HG02678 (cell line): ENCODE results near the gene RNF222.
A peak's percentile ranks its signal among the peaks of the same experiment; 100 is the strongest.
"Not testable (repeated sequence)": the region's sequence is repeated elsewhere in the genome, so short reads cannot be mapped to it uniquely, and the experiment has no call there.

Experiments used
- ATAC-seq: cut with Tn5 transposase; IDR thresholded peaks from one replicate; pipeline ENCODE4 v1.9.1; 2021; ENCODE audit warnings: mild to moderate bottlenecking, moderate library complexity; ENCODE audit not compliant: unreplicated experiment

Gene RNF222

DNA sequence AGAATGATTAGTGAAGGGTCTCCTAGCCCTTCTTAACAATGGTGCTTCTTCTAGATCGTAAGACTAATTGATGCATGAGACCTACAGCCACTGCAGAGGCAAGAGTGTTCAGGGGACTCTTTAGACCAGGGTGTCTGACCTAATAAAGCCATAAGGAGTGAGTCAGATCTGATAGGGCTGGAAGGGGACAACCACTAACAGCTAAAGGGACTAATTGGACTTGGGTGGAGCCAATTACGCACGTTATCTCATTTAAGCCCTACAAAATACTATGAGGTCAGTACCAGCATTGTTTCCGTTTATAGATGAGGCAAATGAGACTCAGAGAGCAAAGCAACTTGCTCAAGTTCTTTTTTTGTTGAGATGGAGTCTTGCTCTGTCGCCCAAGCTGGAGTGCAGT lies 14.5 kb upstream of the RNF222 start:
- ATAC-seq: no peak

DNA sequence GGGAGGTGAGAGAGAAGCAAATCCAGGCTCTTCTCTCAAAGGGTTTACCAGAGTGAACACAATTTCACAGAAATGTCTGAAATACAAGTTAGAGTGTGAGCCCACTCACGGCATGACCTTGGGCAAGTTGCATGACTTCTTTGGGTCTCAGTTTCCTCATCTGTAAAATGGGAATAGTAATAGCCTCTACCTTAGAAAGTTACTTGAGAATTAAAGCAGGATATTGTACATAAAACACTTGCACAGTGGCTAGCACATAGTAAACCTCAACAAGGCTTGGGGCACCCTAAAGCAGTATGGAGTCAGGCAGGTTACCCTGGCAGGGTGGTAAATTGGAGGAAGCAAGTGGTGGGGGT lies 13.2 kb upstream of the RNF222 start:
- no peak for ATAC-seq

DNA sequence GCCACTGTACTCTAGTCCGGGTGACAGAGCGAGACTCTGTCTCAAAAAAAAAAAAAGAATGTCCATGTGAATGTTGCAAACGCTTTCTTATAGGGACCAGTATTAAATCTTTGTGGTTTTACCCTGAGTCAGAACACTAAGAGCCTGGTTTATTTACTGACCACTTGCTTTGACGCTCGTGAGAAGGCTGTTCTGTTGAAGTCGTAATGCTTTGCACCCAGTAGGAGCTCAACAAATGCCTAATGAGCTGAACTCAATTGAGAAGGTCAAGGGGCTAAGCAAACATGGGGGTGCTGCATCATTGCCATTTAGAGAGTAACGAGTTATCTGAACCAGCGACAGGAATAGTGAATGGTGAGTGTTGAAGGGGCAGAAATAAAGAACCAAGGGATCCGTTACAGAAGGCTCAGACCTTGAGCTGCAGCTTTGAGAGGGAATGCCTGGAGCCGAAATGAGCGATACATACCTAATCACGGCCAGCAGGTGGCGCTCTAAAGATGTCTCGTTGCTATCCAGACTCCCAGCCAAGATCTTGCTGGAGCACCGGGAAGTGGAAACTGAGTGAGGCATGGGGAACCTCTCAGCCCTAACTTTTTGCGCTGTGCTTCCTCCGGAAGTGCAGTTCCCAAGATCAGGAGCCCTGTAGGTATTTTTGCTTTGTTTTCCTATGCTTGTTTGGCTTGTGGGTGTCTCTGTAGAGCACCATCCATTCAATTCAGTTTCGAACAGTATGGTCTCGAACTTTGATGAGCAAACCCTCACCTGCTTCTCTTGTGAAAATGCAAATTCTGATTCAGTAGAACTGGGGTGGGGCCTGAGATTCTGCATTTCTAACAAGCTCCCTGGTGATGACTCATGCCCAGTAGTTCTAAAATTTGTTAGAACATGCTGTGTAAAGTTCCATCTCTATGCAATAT lies 12.6 kb upstream of the RNF222 start:
- ATAC-seq: no peak

DNA sequence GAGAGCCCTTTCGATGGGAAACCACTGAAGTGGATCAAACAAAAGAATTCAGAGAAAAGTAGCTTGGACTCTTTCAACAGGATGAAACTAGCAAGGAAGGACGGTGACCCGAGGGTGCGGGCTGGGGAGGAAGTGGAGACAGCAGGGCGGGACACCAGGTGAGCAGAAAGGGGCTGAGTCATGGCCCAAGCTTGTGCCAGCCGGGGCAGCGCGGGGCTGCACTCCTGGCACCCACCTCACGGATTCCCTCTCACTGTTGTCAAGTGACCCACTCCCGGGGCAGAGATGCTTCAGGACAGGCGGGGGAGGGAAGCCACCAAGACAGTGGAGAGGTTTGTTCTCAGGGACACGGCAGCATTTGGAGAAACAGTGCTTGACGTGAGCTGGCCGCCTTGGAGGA lies 10.7 kb upstream of the RNF222 start:
- no peak for ATAC-seq

DNA sequence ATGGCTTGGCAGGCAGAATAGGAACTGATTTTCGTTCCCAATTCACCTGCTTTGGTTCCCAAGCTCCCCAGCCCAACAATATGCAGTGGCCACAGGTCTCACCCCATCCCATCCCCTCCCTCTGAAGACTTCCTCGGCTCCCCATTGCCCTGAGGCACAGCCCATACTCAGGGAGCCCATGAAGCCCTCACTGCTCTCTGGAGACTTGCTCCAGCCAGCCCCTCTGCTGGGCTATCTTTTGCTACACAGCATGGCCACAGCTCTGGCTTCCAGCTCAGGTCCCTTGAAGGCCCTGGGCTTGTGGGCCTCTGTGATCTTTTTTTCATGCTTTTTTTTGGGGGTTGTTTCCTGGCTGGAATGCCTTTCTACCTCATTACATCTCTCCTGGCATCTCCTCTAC lies 8.5 kb upstream of the RNF222 start:
- no peak for ATAC-seq

DNA sequence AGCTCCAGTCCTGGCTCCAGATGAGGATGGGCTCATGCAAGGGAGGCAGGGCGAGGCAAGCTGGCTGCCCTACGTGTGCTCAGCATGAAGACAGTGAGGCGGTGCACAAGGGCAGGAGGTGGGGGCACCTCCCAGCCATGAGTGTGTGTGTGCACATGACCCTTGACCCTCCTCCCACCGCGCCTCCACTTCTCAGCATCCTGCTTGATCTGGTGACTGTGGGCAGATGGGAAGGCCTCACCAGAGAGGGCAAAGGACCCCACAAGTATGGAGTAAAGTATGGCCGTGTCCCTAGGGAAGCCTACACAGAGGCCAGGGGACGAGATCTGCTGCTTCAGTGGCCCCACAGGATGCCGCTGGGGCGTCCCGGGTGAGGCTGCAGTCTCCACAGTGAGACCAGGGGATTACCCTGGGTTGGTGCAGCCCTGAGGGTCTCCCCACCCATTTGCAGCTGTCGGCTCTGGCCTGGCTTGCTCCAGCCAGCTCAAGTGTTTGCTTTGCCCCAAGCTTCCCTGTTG lies 7.9 kb upstream of the RNF222 start:
- ATAC-seq: no peak

DNA sequence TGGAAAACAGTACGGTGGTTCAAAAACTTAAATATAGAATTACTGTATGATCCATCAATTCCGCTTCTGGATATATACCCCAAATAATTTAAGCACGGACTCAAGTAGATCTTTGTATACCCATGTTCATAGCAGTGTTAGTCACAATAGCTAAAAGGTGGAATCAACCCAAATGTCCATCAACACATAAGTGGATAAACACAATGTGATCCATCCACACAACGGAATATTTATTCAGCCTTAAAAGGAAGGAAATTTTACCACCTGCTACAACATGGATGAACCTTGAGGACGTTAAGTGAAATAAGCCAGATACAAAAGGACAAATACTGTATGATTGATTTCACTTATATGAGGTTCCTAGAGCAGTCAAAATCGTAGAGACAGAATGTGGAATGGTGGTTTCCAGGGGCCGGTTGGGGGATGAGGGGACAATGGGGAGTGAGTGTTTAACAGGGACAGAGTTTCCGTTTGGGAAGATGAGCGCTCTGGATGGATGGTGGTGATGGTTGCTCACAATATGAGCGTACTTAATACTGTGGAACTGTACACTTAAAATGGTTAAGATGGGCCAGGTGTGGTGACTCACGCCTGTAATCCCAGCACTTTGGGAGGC lies 5.4 kb upstream of the RNF222 start:
- ATAC-seq: no peak

DNA sequence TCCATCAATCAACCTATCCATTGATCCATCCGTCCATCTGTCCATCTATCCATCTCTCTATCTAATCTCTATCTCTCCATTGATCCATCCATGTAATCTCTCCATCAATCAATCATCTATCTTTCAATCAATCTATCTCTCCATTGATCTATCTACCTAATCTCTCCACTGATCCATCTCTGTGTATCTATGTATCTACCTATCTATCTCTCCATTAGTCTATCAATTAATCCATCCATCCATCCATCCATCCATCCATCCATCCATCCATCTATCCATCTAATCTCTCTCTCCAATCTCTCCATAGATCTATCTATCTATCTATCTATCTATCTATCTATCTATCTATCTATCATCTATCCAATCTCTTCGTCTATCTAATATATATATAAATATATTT lies 3.5 kb upstream of the RNF222 start:
- ATAC-seq: no peak

DNA sequence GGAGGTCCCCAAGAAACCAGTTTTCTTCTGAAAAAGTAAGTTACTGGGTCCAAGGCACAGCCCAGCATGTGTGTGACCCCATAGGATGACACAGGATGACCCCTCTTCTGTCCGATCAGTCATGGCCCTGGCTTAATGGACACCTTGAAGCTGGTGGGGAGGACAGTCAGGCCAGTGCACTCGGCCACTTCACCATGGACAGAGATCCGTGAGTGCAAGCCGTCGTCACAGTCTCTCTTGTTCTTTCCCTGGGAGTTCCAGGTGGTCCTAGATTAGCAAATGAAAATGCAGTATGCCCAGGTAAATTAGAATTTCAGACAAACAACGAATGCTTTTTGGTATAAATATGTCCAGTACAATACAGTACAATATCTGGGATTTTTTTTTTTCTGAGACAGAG lies 1.4 kb upstream of the RNF222 start:
- no peak for ATAC-seq

DNA sequence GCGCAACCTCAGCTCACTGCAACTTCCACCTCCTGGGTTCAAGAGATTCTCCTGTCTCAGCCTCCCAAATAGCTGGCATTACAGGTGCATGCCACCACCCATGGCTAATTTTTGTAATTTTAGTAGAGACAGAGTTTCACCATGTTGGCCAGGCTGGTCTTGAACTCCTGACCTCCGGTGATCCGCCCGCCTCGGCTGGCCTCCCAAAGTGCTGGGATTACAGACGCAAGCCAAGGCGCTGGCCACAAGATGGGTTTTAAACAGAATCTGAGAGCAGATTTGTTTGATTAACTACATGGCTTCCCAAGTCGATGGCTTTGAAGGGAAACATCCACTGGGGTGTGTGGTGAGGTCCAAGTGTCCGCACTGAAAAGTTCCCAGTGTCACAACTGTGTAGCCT lies 3.1 kb downstream of the RNF222 start:
- ATAC-seq: not testable (repeated sequence)

DNA sequence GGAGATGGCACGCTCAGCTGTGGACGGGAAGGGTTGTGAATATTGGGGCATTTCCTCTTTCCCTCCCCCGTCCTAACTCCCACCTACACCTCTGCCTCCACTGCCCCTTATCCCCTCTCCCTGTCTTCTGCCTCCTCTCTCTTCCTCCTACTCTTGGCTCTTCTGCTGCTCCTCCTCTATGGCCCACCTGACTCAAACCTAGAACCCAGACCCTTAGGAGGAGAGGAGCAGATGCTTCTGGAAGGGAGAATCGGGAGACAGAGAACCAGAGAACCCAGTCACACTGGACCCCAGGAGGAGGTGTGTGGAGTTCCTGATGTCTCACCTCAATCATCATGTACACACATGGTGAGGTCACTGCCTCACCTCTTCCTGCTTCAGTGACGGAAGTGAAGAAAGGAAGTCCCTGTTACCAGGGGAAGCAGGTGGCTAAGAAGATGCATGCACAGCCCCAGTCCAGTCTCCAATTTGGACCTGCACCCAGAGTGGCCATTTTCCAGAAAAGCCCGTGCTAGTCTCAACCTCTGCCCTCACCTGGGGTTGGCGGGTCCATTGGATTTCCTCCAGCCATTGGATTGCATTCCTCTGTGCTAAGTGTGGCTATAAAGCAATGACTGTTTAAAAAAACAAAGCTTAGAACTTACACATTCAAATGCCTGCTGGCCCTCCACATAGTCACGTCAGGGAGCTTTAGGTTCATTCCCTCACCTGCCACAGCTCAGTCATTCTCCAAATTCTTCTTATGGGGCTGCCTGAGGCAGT lies 4.0 kb downstream of the RNF222 start:
- ATAC-seq: no peak

DNA sequence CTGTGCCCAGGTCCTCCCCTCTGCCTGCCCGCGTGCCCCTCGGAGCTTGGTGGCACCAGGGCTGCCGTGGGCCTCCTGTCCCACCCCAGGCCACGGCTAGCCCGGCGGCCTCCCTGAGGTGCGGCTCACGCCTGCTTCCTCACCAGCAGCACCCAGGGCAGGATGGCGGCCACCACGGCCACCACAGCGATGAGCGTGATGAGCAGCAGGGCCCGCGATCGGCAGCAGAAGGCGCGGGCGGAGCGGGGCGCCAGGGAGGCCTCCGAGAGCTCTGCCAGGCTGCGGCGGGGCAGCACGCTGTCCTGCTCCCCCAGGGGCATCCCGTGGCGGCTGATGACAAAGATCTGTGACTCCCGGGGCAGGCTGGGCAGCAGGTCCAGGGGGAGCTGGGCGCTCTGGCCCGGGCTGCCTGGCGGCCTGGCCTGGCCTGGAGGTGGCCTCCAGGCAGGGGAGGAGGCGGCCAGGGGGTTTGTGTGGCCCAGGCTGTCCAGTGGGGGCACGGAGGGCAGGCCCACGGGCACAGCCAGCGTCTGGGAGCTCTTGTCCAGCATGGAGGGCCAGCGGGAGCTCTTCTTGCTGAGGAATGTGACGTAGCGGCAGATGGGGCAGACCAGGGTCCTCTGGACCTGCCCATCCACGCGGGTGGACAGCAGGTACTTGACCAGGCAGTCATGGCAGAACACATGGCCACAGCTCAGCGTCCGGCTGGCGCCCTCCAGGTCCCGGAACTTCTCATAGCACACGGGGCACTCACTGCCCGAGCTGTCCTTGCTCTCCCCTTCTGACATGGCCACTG lies 4.8 kb downstream of the RNF222 start:
- no peak for ATAC-seq

DNA sequence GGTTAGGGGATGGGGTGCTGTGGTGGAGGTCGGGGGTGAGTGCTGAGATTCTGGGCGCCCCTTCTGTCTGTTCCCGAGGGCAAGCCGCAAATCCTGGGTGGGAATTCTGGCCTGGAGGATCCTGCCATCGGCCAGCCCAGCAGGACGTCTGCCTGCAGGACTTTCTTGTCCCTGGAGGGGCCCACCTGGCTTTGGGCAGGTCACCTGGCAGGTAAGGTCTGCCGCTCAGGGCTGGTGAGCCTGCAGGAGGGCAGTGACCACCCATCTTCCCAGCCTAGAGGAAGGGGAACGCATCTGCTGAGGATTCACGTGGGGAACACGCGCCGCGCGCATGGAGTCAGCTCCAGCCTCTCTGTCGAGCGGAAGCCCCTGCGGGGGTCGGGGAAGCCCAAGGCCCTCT lies 5.4 kb downstream of the RNF222 start:
- ATAC-seq: no peak

DNA sequence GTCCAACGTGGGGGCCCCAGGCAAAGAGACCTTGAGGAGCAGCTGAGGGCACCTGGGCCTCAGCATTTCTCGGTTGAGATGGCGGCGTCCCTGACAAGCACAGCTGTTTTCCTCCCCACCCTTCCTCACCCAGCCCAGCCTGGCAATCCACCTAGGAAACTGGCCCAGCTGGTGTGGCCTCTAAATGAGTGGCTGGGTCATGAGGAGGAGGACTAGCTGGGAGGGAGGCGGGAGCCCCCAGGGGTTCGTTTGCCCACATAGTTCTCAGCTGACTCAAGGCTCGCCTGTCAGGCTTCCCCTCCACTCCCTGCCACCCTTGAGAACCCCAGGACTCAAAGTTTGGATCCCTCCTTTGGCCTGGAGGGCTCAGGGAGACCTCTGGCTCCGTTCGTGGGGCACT lies 5.9 kb downstream of the RNF222 start:
- ATAC-seq: no peak

DNA sequence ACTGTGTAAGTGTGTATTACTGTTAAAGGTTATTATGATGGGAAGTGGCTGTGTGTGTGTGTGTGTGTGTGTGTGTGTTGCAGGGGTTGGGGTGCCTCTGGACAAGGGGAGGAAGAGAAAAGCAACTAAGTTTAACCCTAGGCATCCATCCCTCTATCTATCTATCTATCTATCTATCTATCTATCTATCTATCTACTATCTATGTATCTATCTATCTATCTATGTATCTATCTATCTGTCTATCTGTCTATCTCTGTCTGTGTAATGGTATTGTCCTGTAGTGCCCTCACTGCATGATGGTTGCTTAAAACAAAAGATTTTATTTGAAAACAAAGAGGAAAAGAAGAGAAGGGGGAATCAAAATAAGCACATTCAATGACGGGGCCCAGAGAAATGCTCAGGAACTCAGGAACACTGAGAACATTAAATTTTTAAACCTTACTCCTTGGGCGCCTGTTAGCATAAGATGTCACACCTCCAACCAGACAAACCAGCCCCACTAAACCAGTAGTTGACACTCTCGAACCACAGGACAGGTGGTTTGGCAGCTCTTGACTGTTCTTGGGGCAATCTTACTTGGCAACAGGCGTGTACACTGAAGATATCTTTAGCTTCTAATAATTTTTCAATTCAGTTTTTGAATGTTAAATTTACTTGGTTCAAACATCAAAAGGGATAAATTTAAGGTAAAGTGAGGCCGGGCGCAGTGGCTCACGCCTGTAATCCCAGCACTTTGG lies 9.5 kb downstream of the RNF222 start:
- no peak for ATAC-seq

DNA sequence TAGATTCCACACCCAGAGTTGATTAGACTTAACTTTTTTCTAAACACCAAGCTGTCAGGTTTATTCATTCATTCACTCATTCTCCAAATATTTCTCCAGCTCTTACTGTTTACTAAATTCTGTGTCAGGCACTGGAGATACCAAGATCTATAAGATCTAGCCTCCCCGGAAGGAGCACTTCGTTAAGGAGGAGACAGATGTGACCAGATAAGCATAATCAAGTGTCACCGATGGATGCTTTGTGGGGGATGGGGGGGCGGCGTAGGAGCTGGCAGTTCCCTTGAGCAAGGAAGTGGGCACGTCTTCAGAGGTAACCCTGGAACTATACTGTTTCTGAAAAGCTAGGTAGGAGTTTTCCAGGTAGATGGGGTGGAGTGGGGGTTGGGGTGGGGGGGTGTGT lies 10.8 kb downstream of the RNF222 start:
- no peak for ATAC-seq

DNA sequence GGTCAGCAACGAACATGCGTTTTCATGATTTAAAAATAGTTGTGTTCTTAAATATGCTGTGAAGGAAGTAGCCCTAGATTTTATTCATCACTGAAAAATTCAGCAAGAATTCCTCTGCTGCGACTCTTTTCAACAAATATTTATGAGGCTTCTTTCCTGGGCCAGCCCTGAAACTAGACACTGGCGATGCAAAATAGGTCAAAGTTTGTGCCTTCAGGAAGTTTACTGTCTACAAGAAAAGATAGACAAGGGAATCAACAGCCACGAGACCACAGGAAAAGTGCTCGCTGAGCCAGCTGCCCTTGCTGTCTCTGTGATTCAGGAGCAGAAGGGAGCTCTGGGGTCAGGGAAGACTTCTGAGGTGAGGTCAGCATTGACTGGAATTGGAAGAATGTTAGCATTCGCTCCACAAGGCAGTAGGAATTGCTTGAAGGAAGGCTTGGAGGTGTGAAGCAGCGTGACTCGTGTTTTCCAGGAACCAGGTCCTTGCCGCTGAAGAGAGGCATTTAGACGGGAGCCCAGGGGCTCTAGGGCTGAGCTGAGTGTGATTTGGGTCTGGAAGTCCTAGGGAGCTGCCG lies 12.7 kb downstream of the RNF222 start:
- no peak for ATAC-seq

DNA sequence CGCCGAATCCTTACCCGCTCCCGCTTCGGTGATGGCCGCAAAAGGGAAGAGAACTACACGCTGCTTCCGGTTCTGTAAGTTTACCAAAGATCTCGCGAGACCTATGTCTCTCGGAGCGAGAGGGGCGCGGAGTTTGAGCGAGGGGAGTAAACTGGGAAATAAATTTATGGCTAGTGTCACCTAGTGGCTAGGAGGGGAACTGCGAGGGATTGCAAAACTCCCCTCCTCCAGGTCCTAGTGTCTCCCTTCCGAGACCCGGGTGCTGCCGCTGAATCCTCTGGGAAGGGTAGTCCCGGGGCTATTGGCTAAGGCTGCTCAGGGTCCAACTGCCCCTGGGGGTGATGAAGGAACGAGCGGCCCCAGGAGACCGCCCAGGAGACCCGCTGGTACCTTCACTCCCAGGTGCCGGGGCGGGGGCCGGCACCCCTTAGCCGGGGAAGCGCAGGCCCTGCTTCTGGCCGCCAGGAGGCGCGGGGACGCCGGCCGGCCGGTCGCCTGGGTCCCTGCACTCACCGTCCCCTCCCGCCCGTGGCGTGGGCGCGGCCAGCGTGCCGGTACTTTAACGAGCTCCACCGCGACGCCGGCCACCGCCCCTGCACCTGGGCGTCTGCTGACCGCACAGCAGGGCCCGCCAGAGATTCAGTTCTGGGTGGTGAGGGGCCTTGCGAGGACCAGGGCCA lies 14.3 kb downstream of the RNF222 start, which contains the start of gene RPL26:
RPL26 (minus strand) TSS at position 51 of the 680 bp plus-strand sequence. CDS start 883 bp downstream, outside the sequence.
- peak; percentile 89 for ATAC-seq

DNA sequence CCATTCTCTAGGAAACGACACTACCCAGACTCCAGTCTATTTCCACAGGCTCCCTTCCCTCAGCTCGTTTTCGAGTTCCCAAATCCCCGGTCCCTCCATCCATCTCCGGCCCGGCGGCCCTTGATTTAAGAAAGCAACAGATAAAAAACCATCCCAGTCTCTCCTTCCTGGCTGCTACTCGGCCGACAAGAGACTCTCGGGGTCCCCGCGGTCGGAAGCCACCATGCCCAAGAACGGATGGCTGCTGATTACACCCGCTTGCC lies 14.8 kb downstream of the RNF222 start:
- ATAC-seq: no peak
